ENCODE results near the gene HAO1. TPM values are rescaled to one million over a fixed set of nuclear protein-coding genes. Genes with fewer than 3 reads are reported as not detected.

HAO1 gene
- total RNA-seq (0.72 and 2.7 TPM in 2 replicates), polyA plus RNA-seq (1.0 and 1.7 TPM in 2 replicates)

GRCh38 chr20:7940341-7940740 is at the start of gene HAO1:
HAO1 (minus strand) TSS chr20:7940458; CDS start chr20:7940422, 36 bp downstream.
- DNase-seq (ENCODE audit: low spot score) = no peak
- no peaks in the 10 kb centered on the region for H3K9me2 ChIP-seq (replicated peaks; ENCODE audit: insufficient read depth)
- H2AFZ ChIP-seq = no peak within 1 kb of the TSS
- H3K27ac ChIP-seq = no peak within 1 kb of the TSS
- H3K4me2 ChIP-seq = no peak within 1 kb of the TSS
- no peaks in the 10 kb centered on the region for H3K9me3 ChIP-seq (ENCODE audit: low read depth)
- TF ChIP-seq EZH2 (IDR thresholded peaks at IDR 0.05; ENCODE audit: borderline replicate concordance) (no peak), EZH2phosphoT487 (IDR thresholded peaks at IDR 0.05; ENCODE audit: low read depth, severe bottlenecking, unreplicated experiment) (no peak), CTCF (IDR thresholded peaks at IDR 0.05; ENCODE audit: poor library complexity) (no peak)
- no peaks in the 10 kb centered on the region for H3K36me3 ChIP-seq (replicated peaks; ENCODE audit: insufficient read depth, low read depth)
- H3K4me1 ChIP-seq (ENCODE audit: insufficient read depth) = no peaks in the 10 kb centered on the region
- H4K20me1 ChIP-seq (ENCODE audit: insufficient read depth, poor library complexity, severe bottlenecking) = no peaks in the 10 kb centered on the region
- no peaks in the 10 kb centered on the region for H3K27me3 ChIP-seq
- no peak within 1 kb of the TSS for H3K4me3 ChIP-seq
- WGBS (ENCODE audit: low lambda C conversion rate, missing lambda C conversion rate) = 83% methylated on average over 3 of the region's 3 CpGs
- H3K79me2 ChIP-seq = no peaks in the 10 kb centered on the region

GRCh38 chr20:7989379-7989778 is 49.1 kb upstream of the HAO1 start:
- H3K36me3 ChIP-seq (replicated peaks; ENCODE audit: insufficient read depth, low read depth) = no peaks in the 10 kb centered on the region
- H2AFZ ChIP-seq = no peak overlapping the region
- no peak for DNase-seq (ENCODE audit: low spot score)
- H3K79me2 ChIP-seq = no peaks in the 10 kb centered on the region
- H3K4me3 ChIP-seq = no peak overlapping the region
- H3K27ac ChIP-seq = no peak overlapping the region
- H4K20me1 ChIP-seq (ENCODE audit: insufficient read depth, poor library complexity, severe bottlenecking) = no peaks in the 10 kb centered on the region
- no peaks in the 10 kb centered on the region for H3K27me3 ChIP-seq
- no peaks in the 10 kb centered on the region for H3K9me2 ChIP-seq (replicated peaks; ENCODE audit: insufficient read depth)
- TF ChIP-seq CTCF (IDR thresholded peaks at IDR 0.05; ENCODE audit: poor library complexity) (peak; percentile 30), EZH2 (IDR thresholded peaks at IDR 0.05; ENCODE audit: borderline replicate concordance) (no peak), EZH2phosphoT487 (IDR thresholded peaks at IDR 0.05; ENCODE audit: low read depth, severe bottlenecking, unreplicated experiment) (no peak)
- H3K4me1 ChIP-seq (ENCODE audit: insufficient read depth) = no peaks in the 10 kb centered on the region
- H3K9me3 ChIP-seq (ENCODE audit: low read depth) = no peaks in the 10 kb centered on the region
- WGBS (ENCODE audit: low lambda C conversion rate, missing lambda C conversion rate) = 79% methylated on average over 1 of the region's 1 CpG
- H3K4me2 ChIP-seq = no peak overlapping the region

- Histone ChIP-seq H3K9me3 (ENCODE audit: low read depth) (no peaks in the 10 kb centered on the region), H3K4me2 (no peak overlapping the region), H3K27ac (no peak overlapping the region), H4K20me1 (ENCODE audit: insufficient read depth, poor library complexity, severe bottlenecking) (no peaks in the 10 kb centered on the region), H3K27me3 (no peaks in the 10 kb centered on the region), H2AFZ (no peak overlapping the region), H3K4me1 (ENCODE audit: insufficient read depth) (no peaks in the 10 kb centered on the region), H3K79me2 (no peaks in the 10 kb centered on the region), H3K9me2 (replicated peaks; ENCODE audit: insufficient read depth) (no peaks in the 10 kb centered on the region), H3K4me3 (no peak overlapping the region), H3K36me3 (replicated peaks; ENCODE audit: insufficient read depth, low read depth) (no peaks in the 10 kb centered on the region)
- DNase-seq (ENCODE audit: low spot score) = no peak
- 95% methylated on average over 4 of the region's 4 CpGs for WGBS (ENCODE audit: low lambda C conversion rate, missing lambda C conversion rate)
- TF ChIP-seq EZH2 (IDR thresholded peaks at IDR 0.05; ENCODE audit: borderline replicate concordance) (no peak), CTCF (IDR thresholded peaks at IDR 0.05; ENCODE audit: poor library complexity) (no peak), EZH2phosphoT487 (IDR thresholded peaks at IDR 0.05; ENCODE audit: low read depth, severe bottlenecking, unreplicated experiment) (no peak)
Observed at GRCh38 chr20:7985916-7986315, 45.7 kb upstream of the HAO1 start.

- H3K4me1 ChIP-seq (ENCODE audit: insufficient read depth) = no peaks in the 10 kb centered on the region
- H3K4me2 ChIP-seq = no peak overlapping the region
- H3K27ac ChIP-seq = no peak overlapping the region
- no peak for DNase-seq (ENCODE audit: low spot score)
- no peaks in the 10 kb centered on the region for H3K27me3 ChIP-seq
- no peaks in the 10 kb centered on the region for H3K79me2 ChIP-seq
- no peaks in the 10 kb centered on the region for H4K20me1 ChIP-seq (ENCODE audit: insufficient read depth, poor library complexity, severe bottlenecking)
- H3K9me2 ChIP-seq (replicated peaks; ENCODE audit: insufficient read depth) = no peaks in the 10 kb centered on the region
- no peaks in the 10 kb centered on the region for H3K36me3 ChIP-seq (replicated peaks; ENCODE audit: insufficient read depth, low read depth)
- no peak overlapping the region for H2AFZ ChIP-seq
- TF ChIP-seq CTCF (IDR thresholded peaks at IDR 0.05; ENCODE audit: poor library complexity) (no peak), EZH2 (IDR thresholded peaks at IDR 0.05; ENCODE audit: borderline replicate concordance) (no peak), EZH2phosphoT487 (IDR thresholded peaks at IDR 0.05; ENCODE audit: low read depth, severe bottlenecking, unreplicated experiment) (no peak)
- H3K4me3 ChIP-seq = no peak overlapping the region
- H3K9me3 ChIP-seq (ENCODE audit: low read depth) = no peaks in the 10 kb centered on the region
- WGBS (ENCODE audit: low lambda C conversion rate, missing lambda C conversion rate) = 84% methylated on average over 2 of the region's 2 CpGs
Observed at GRCh38 chr20:7984192-7984591, 43.9 kb upstream of the HAO1 start.
